ENCODE measurements around the gene ZNF396.

ZNF396 gene

GRCh38 chr18:35344736-35345459 is 32.2 kb downstream of the ZNF396 start:
- DNase-seq (ENCODE audit: low spot score in 2 of 2) (no peak), ATAC-seq (replicated peaks; ENCODE audit: extremely low read depth, poor library complexity, severe bottlenecking) (no peak)
- H3K27ac Mint-ChIP-seq (ENCODE audit: low read depth) = peak overlapping the region; percentile 96
- H3K36me3 Mint-ChIP-seq (ENCODE audit: insufficient read depth) = peaks cover 26% of the 10 kb centered on the region
- H3K9me3 Mint-ChIP-seq = no peaks in the 10 kb centered on the region
- peaks cover 29% of the 10 kb centered on the region for H3K4me1 Mint-ChIP-seq
- no peaks in the 10 kb centered on the region for H3K27me3 Mint-ChIP-seq
- peak overlapping the region; percentile 97 for H3K4me3 Mint-ChIP-seq

- no peaks in the 10 kb centered on the region for H3K27me3 Mint-ChIP-seq
These were observed 33.0 kb downstream of the ZNF396 start, which contains the start of gene ZNF24 for GRCh38 chr18:35343936-35344735. TSS of gene ZNF24 (minus strand) at chr18:35344420. CDS start at chr18:35340650, 3,770 bp downstream.

GRCh38 chr18:35343488-35343935 is 33.6 kb downstream of the ZNF396 start:
- Mint-ChIP-seq H3K9me3 (no peaks in the 10 kb centered on the region), H3K27ac (ENCODE audit: low read depth) (peak overlapping the region; percentile 96), H3K4me3 (peak overlapping the region; percentile 97), H3K4me1 (peaks cover 42% of the 10 kb centered on the region), H3K27me3 (no peaks in the 10 kb centered on the region), H3K36me3 (ENCODE audit: insufficient read depth) (peaks cover 39% of the 10 kb centered on the region)
- ATAC-seq (replicated peaks; ENCODE audit: extremely low read depth, poor library complexity, severe bottlenecking) = no peak
- DNase-seq (ENCODE audit: low spot score in 2 of 2) = no peak

More at GRCh38 chr18:35343936-35344735, 33.0 kb downstream of the ZNF396 start, which contains the start of gene ZNF24:
- peaks cover 37% of the 10 kb centered on the region for H3K4me1 Mint-ChIP-seq
- peaks cover 33% of the 10 kb centered on the region for H3K36me3 Mint-ChIP-seq (ENCODE audit: insufficient read depth)
- peak within 1 kb of the TSS; percentile 97 for H3K4me3 Mint-ChIP-seq
- peak within 1 kb of the TSS; percentile 96 for H3K27ac Mint-ChIP-seq (ENCODE audit: low read depth)
- DNase-seq (ENCODE audit: low spot score in 2 of 2) (peak; percentile 83 to 86), ATAC-seq (replicated peaks; ENCODE audit: extremely low read depth, poor library complexity, severe bottlenecking) (peak; percentile 90)
- no peaks in the 10 kb centered on the region for H3K9me3 Mint-ChIP-seq

GRCh38 chr18:35337286-35337685 is 39.9 kb downstream of the ZNF396 start:
- no peak overlapping the region for H3K4me3 Mint-ChIP-seq
- no peaks in the 10 kb centered on the region for H3K9me3 Mint-ChIP-seq
- H3K4me1 Mint-ChIP-seq = peaks cover 49% of the 10 kb centered on the region
- ATAC-seq (replicated peaks; ENCODE audit: extremely low read depth, poor library complexity, severe bottlenecking) = no peak
- no peak for DNase-seq (ENCODE audit: low spot score in 2 of 2)
- H3K36me3 Mint-ChIP-seq (ENCODE audit: insufficient read depth) = peaks cover 74% of the 10 kb centered on the region
- H3K27me3 Mint-ChIP-seq = no peaks in the 10 kb centered on the region
- H3K27ac Mint-ChIP-seq (ENCODE audit: low read depth) = no peak overlapping the region

- Mint-ChIP-seq H3K4me3 (no peak overlapping the region), H3K4me1 (peaks cover 46% of the 10 kb centered on the region), H3K36me3 (ENCODE audit: insufficient read depth) (peaks cover 71% of the 10 kb centered on the region), H3K9me3 (no peaks in the 10 kb centered on the region), H3K27me3 (no peaks in the 10 kb centered on the region), H3K27ac (ENCODE audit: low read depth) (no peak overlapping the region)
- no peak for ATAC-seq (replicated peaks; ENCODE audit: extremely low read depth, poor library complexity, severe bottlenecking)
- DNase-seq (ENCODE audit: low spot score in 2 of 2) = no peak
These were observed 41.3 kb downstream of the ZNF396 start for GRCh38 chr18:35335866-35336265.

- DNase-seq (ENCODE audit: low spot score in 2 of 2) (no peak), ATAC-seq (replicated peaks; ENCODE audit: extremely low read depth, poor library complexity, severe bottlenecking) (no peak)
- peaks cover 40% of the 10 kb centered on the region for H3K4me1 Mint-ChIP-seq
- no peaks in the 10 kb centered on the region for H3K27me3 Mint-ChIP-seq
- H3K9me3 Mint-ChIP-seq = no peaks in the 10 kb centered on the region
- H3K27ac Mint-ChIP-seq (ENCODE audit: low read depth) = no peak overlapping the region
- peaks cover 63% of the 10 kb centered on the region for H3K36me3 Mint-ChIP-seq (ENCODE audit: insufficient read depth)
- H3K4me3 Mint-ChIP-seq = no peak overlapping the region
These were observed 42.3 kb downstream of the ZNF396 start for GRCh38 chr18:35334821-35335220.

GRCh38 chr18:35334212-35334611 is 42.9 kb downstream of the ZNF396 start:
- Mint-ChIP-seq H3K27me3 (no peaks in the 10 kb centered on the region), H3K4me3 (no peak overlapping the region), H3K36me3 (ENCODE audit: insufficient read depth) (peaks cover 57% of the 10 kb centered on the region), H3K27ac (ENCODE audit: low read depth) (no peak overlapping the region), H3K4me1 (peaks cover 34% of the 10 kb centered on the region), H3K9me3 (no peaks in the 10 kb centered on the region)
- ATAC-seq (replicated peaks; ENCODE audit: extremely low read depth, poor library complexity, severe bottlenecking) (no peak), DNase-seq (ENCODE audit: low spot score in 2 of 2) (no peak)

- ATAC-seq (replicated peaks; ENCODE audit: extremely low read depth, poor library complexity, severe bottlenecking) = no peak
- H3K4me1 Mint-ChIP-seq = peaks cover 22% of the 10 kb centered on the region
- DNase-seq (ENCODE audit: low spot score in 2 of 2) = no peak
- no peaks in the 10 kb centered on the region for H3K27me3 Mint-ChIP-seq
- no peaks in the 10 kb centered on the region for H3K9me3 Mint-ChIP-seq
- peaks cover 31% of the 10 kb centered on the region for H3K36me3 Mint-ChIP-seq (ENCODE audit: insufficient read depth)
- H3K27ac Mint-ChIP-seq (ENCODE audit: low read depth) = no peak overlapping the region
- H3K4me3 Mint-ChIP-seq = no peak overlapping the region
These were observed 45.6 kb downstream of the ZNF396 start for GRCh38 chr18:35331367-35332087.

- ATAC-seq (replicated peaks; ENCODE audit: extremely low read depth, poor library complexity, severe bottlenecking) (no peak), DNase-seq (ENCODE audit: low spot score in 2 of 2) (no peak)
- Mint-ChIP-seq H3K27ac (ENCODE audit: low read depth) (no peak overlapping the region), H3K36me3 (ENCODE audit: insufficient read depth) (peaks cover 10% of the 10 kb centered on the region), H3K4me3 (no peak overlapping the region), H3K9me3 (no peaks in the 10 kb centered on the region), H3K27me3 (no peaks in the 10 kb centered on the region), H3K4me1 (peaks cover 13% of the 10 kb centered on the region)
These were observed 48.3 kb downstream of the ZNF396 start for GRCh38 chr18:35328868-35329267.

- no peaks in the 10 kb centered on the region for H3K9me3 Mint-ChIP-seq
- DNase-seq (ENCODE audit: low spot score in 2 of 2) = no peak
- no peaks in the 10 kb centered on the region for H3K36me3 Mint-ChIP-seq (ENCODE audit: insufficient read depth)
- no peak for ATAC-seq (replicated peaks; ENCODE audit: extremely low read depth, poor library complexity, severe bottlenecking)
- H3K27me3 Mint-ChIP-seq = no peaks in the 10 kb centered on the region
- H3K4me3 Mint-ChIP-seq = no peak overlapping the region
- H3K4me1 Mint-ChIP-seq = no peaks in the 10 kb centered on the region
- no peak overlapping the region for H3K27ac Mint-ChIP-seq (ENCODE audit: low read depth)
These were observed 50.3 kb downstream of the ZNF396 start for GRCh38 chr18:35326695-35327387.

GRCh38 chr18:35324926-35325655 is 52.0 kb downstream of the ZNF396 start:
- Mint-ChIP-seq H3K4me1 (no peaks in the 10 kb centered on the region), H3K27me3 (no peaks in the 10 kb centered on the region), H3K4me3 (no peak overlapping the region), H3K36me3 (ENCODE audit: insufficient read depth) (no peaks in the 10 kb centered on the region), H3K27ac (ENCODE audit: low read depth) (no peak overlapping the region), H3K9me3 (no peaks in the 10 kb centered on the region)
- no peak for ATAC-seq (replicated peaks; ENCODE audit: extremely low read depth, poor library complexity, severe bottlenecking)
- no peak for DNase-seq (ENCODE audit: low spot score in 2 of 2)

Data from central memory CD8-positive, alpha-beta T cell (primary cell).